Mammary epithelial cell (primary cell): ENCODE data around the gene NELFB.

Source experiments
- CTCF ChIP-seq, 2 donors: IDR thresholded peaks in 1 of 2; conservative IDR thresholded peaks in 1 of 2; 2 replicates each; pipeline ENCODE4 v1.5.1; 2011 to 2012; ENCODE audit warnings: inconsistent platforms in 2 of 2, low read length in 2 of 2, mild to moderate bottlenecking in 2 of 2, control low read depth in 1 of 2, low read depth in 1 of 2; ENCODE audit not compliant: insufficient read depth in 1 of 2; ENCODE audit errors: extremely low read depth in 1 of 2
- EZH2 ChIP-seq: IDR thresholded peaks from 2 replicates; pipeline ENCODE4 v1.6.1; 2012; ENCODE audit warnings: low read length, inconsistent platforms, borderline replicate concordance

- no peak for TF ChIP-seq CTCF (conservative IDR thresholded peaks at IDR 0.05 in 1 of 2, IDR thresholded peaks at IDR 0.05 in 1 of 2; ENCODE audit: extremely low read depth in 1 of 2, insufficient read depth in 1 of 2, low read depth in 1 of 2, low read length in 2 of 2)
- no peak for TF ChIP-seq EZH2
Measured at GRCh38 chr9:137270929-137271695, 16.0 kb downstream of the NELFB start.
